Stomach (tissue), 9 donors: Measurements from ENCODE around the gene INPP4B. TPM values are rescaled to one million over a fixed set of nuclear protein-coding genes. Genes with fewer than 3 reads are reported as not detected.

ENCODE experiments used
- DNase-seq, 2 donors: peaks; one replicate each; pipeline versions ENCODE4 v3.0.0 to v3.0.0-alpha.2; 2013 to 2019
- H3K27ac ChIP-seq, 5 donors: fragments of 200-600 bp in 4 of 5; sonication (generic) in 4 of 5; one replicate each; pipeline ENCODE4 v1.5.1; 2013 to 2019; ENCODE audit warnings: mild to moderate bottlenecking in 1 of 5, moderate library complexity in 1 of 5
- H3K27me3 ChIP-seq, 3 donors: fragments of 200-600 bp; sonication (generic); one replicate each; pipeline ENCODE4 v1.5.1; 2017 to 2019; ENCODE audit warnings: mixed run types in 1 of 3
- H3K36me3 ChIP-seq, 4 donors: fragments of 200-600 bp; sonication (generic); 1 replicate in 3 of 4; 2 replicates in 1 of 4; pipeline ENCODE4 v1.5.1; 2016 to 2019
- H3K4me1 ChIP-seq, 4 donors: fragments of 200-600 bp; sonication (generic); one replicate each; pipeline ENCODE4 v1.5.1; 2016 to 2019
- H3K4me3 ChIP-seq, 4 donors: fragments of 200-600 bp; sonication (generic) in 3 of 4; one replicate each; pipeline ENCODE4 v1.5.1; 2016 to 2019; ENCODE audit warnings: mild to moderate bottlenecking in 1 of 4
- H3K9me3 ChIP-seq, 4 donors: fragments of 200-600 bp; sonication (generic); one replicate each; pipeline ENCODE4 v1.5.1; 2016 to 2019
- EP300 ChIP-seq: sonication (generic); formaldehyde crosslinking; IDR thresholded peaks from one replicate; pipeline ENCODE4 v1.6.1; 2017; ENCODE audit warnings: antibody characterized with exemption
- POLR2A ChIP-seq, 4 donors: fragments of 450-650 bp; IDR thresholded peaks; one replicate each; pipeline ENCODE4 v1.6.1; 2016; ENCODE audit warnings: antibody characterized with exemption in 4 of 4, control low read depth in 2 of 4, mild to moderate bottlenecking in 1 of 4, moderate library complexity in 1 of 4
- POLR2AphosphoS5 ChIP-seq, 3 donors: sonication (generic); formaldehyde crosslinking; IDR thresholded peaks; one replicate each; pipeline ENCODE4 v1.6.1; 2016; ENCODE audit warnings: antibody characterized with exemption in 3 of 3
- WGBS, 5 donors: extraction: QIAGEN DNeasy Blood & Tissue Kit in 3 of 5; methylation state at CpG; one replicate each; pipeline versions ENCODE4 v1.1.5 to v1.1.7; 2013 to 2018; 5-methylcytosine and 5-hydroxymethylcytosine counted together
- intact Hi-C: fragments of 100-400 bp; cut with DNase I; formaldehyde crosslinking; loops from one replicate; pipeline ENCODE4 v1.15.1; 2023; ENCODE audit warnings: low total_unique reads
- polyA plus RNA-seq, 3 donors: library from polyadenylated mRNA; stranded (reverse); fragments of 200-250 nt; gene quantifications; one replicate each; pipeline ENCODE4 v1.2.3, GENCODE V29; 2013
- total RNA-seq, 5 donors: library from RNA; depleted of rRNA; stranded (reverse); fragments of >200 nt; gene quantifications; one replicate each; pipeline versions ENCODE4 v1.1.0 to v1.2.3, GENCODE V29; 2014 to 2016
- TF ChIP-seq, protein P1 (sequence below), 7 experiments: fragments of 450-650 bp in 4 of 7; fragments of 200-600 bp in 3 of 7; sonication (generic) in 3 of 7; IDR thresholded peaks; one replicate each; pipeline ENCODE4 v1.5.1; 2016 to 2019; ENCODE audit warnings: antibody characterized with exemption in 7 of 7, control low read depth in 2 of 7, mild to moderate bottlenecking in 1 of 7
- donor health status: healthy with polysubstance abuse.
- donor health status: Bipolar disorder and iron deficiency.
- donor health status: healthy.

Gene INPP4B
- total and polyA plus RNA-seq, 8 donors, result 1.4 to 96.9 (median 11.7) TPM

DNA sequence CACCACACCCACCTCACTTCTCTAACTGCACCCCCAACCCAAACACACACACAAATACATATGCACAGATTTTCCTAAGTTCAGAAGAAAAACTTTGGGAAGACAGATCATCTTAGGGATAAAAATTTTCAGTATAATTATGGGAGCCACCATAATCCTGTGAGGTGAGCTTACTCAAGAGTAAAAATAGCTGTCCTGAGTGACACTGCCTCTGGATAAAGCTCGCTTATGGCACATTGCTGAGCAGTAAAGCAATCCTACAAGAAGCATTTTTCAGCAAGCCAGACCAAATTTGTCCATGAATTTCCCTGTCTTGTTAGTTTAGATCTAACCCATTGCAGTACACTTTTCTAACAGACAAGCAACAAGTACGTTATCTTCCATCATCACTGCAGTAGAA lies 83.8 kb downstream of the INPP4B start:
- Histone ChIP-seq H3K9me3 (no peaks in the 10 kb centered on the region), H3K27ac (no peak overlapping the region), H3K27me3 (no peaks in the 10 kb centered on the region), H3K4me3 (no peak overlapping the region), H3K36me3 (no peaks in the 10 kb centered on the region), H3K4me1 (no peaks in the 10 kb centered on the region)
- DNase-seq, result no peak
- WGBS, 5 donors, result 75 to 96% (median 91%) methylated on average over 2 of the region's 2 CpGs
- intact Hi-C loops, result no loop called here
- TF ChIP-seq EP300, result no peak
- no peak for TF ChIP-seq POLR2AphosphoS5 (IDR thresholded peaks at IDR 0.05)
- no peak for TF ChIP-seq POLR2A (IDR thresholded peaks at IDR 0.05)
- TF ChIP-seq, protein P1, sequence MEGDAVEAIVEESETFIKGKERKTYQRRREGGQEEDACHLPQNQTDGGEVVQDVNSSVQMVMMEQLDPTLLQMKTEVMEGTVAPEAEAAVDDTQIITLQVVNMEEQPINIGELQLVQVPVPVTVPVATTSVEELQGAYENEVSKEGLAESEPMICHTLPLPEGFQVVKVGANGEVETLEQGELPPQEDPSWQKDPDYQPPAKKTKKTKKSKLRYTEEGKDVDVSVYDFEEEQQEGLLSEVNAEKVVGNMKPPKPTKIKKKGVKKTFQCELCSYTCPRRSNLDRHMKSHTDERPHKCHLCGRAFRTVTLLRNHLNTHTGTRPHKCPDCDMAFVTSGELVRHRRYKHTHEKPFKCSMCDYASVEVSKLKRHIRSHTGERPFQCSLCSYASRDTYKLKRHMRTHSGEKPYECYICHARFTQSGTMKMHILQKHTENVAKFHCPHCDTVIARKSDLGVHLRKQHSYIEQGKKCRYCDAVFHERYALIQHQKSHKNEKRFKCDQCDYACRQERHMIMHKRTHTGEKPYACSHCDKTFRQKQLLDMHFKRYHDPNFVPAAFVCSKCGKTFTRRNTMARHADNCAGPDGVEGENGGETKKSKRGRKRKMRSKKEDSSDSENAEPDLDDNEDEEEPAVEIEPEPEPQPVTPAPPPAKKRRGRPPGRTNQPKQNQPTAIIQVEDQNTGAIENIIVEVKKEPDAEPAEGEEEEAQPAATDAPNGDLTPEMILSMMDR (IDR thresholded peaks at IDR 0.05), result no peak

- H3K36me3 ChIP-seq, result no peaks in the 10 kb centered on the region
- 68 to 79% (median 76%) methylated on average over 6 of the region's 6 CpGs for WGBS, 5 donors
- DNase-seq, result peak in 1 of 2 donors; percentile 10
- no peaks in the 10 kb centered on the region for H3K27me3 ChIP-seq
- TF ChIP-seq POLR2A (IDR thresholded peaks at IDR 0.05) (no peak), POLR2AphosphoS5 (IDR thresholded peaks at IDR 0.05) (no peak), EP300 (no peak)
- TF ChIP-seq, protein P1 (IDR thresholded peaks at IDR 0.05), result no peak
- H3K4me3 ChIP-seq, result no peak overlapping the region
- intact Hi-C loops, result no loop called here
- H3K4me1 ChIP-seq, result no peaks in the 10 kb centered on the region
- H3K9me3 ChIP-seq, result peaks cover 0 to 4% (median 0%) of the 10 kb centered on the region in 4 donors
- no peak overlapping the region for H3K27ac ChIP-seq
Observed at GRCh38 chr4:142752202-142752786, 93.8 kb downstream of the INPP4B start.

DNA sequence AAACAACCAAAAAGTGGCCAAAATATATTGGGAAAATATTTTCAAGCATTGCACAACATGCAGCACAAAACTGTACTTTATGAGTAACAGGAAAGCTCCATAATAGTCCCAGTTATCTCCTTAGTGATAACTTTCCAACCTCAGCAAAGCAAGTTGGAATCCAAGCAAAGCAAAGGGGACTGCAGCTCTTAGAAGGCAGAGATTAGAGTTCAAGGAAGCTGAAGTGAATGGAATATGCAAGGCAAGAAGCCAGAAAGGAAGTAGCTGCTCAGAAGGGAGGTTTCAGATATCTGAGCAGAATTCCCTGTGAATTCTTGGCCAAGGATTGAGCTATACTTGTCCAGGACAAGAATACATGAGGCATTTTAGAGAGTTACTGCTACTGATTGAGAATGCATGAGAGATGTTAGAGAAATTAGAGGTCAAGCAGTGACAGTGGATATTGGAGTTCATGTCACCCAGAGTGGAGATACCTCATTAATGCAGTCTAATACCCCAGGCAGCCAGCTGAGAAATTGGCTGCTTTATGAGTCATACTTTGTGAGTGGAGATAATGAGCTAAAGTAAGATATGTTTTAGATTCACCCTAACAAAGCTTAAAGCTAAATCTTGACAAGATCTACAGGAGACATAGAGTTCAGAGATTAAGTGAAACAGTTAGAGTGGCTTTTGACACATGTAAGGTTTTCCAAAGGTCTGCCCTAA lies 102.8 kb downstream of the INPP4B start:
- no peaks in the 10 kb centered on the region for H3K36me3 ChIP-seq
- no peak for TF ChIP-seq EP300
- TF ChIP-seq POLR2AphosphoS5 (IDR thresholded peaks at IDR 0.05), result peak in 1 of 3 donors; percentile 74
- TF ChIP-seq, protein P1 (IDR thresholded peaks at IDR 0.05), result no peak
- TF ChIP-seq POLR2A (IDR thresholded peaks at IDR 0.05), result no peak
- peaks cover 0 to 4% (median 0%) of the 10 kb centered on the region in 4 donors for H3K9me3 ChIP-seq
- H3K4me3 ChIP-seq, result no peak overlapping the region
- intact Hi-C loops, result no loop called here
- H3K4me1 ChIP-seq, result peaks cover 0 to 5% (median 2%) of the 10 kb centered on the region in 4 donors
- DNase-seq, result peak in 1 of 2 donors; percentile 7
- H3K27me3 ChIP-seq, result no peaks in the 10 kb centered on the region
- no peak overlapping the region for H3K27ac ChIP-seq

- no peak for DNase-seq
- intact Hi-C loops, result no loop called here
- H3K4me3 ChIP-seq, result no peak overlapping the region
- no peaks in the 10 kb centered on the region for H3K9me3 ChIP-seq
- H3K4me1 ChIP-seq, result peaks cover 0 to 5% (median 2%) of the 10 kb centered on the region in 4 donors
- no peaks in the 10 kb centered on the region for H3K27me3 ChIP-seq
- no peak for TF ChIP-seq POLR2A (IDR thresholded peaks at IDR 0.05)
- TF ChIP-seq, protein P1 (IDR thresholded peaks at IDR 0.05), result no peak
- TF ChIP-seq EP300, result no peak
- no peak for TF ChIP-seq POLR2AphosphoS5 (IDR thresholded peaks at IDR 0.05)
- no peaks in the 10 kb centered on the region for H3K36me3 ChIP-seq
- WGBS, 5 donors, result 81 to 91% (median 83%) methylated on average over 1 of the region's 1 CpG
- no peak overlapping the region for H3K27ac ChIP-seq
Observed at GRCh38 chr4:142741995-142742394, 104.1 kb downstream of the INPP4B start.
